Liver (tissue), 3 donors: Measurements from ENCODE around the gene ZNF543.

Source experiments
- GABPA ChIP-seq, 2 donors: IDR thresholded peaks in 1 of 2; conservative IDR thresholded peaks in 1 of 2; 2 replicates each; pipeline ENCODE4 v1.6.1; 2016; ENCODE audit warnings: antibody characterized with exemption in 2 of 2, mild to moderate bottlenecking in 1 of 2, moderate library complexity in 1 of 2
- HNF4G ChIP-seq: IDR thresholded peaks from 2 replicates; pipeline ENCODE4 v1.6.1; 2016; ENCODE audit warnings: antibody characterized with exemption
- RXRA ChIP-seq, 2 donors: IDR thresholded peaks; 2 replicates each; pipeline ENCODE4 v1.6.1; 2017 to 2018; ENCODE audit warnings: antibody characterized with exemption in 2 of 2, mild to moderate bottlenecking in 1 of 2
- SP1 ChIP-seq: IDR thresholded peaks from 2 replicates; pipeline ENCODE4 v1.6.1; 2018; ENCODE audit warnings: antibody characterized with exemption, mild to moderate bottlenecking
- TF ChIP-seq, protein P1 (sequence below): fragments of 150-350 bp; IDR thresholded peaks from 2 replicates; pipeline ENCODE4 v1.5.1; 2017; ENCODE audit warnings: improper control_type of control experiment, low read depth, low read length; ENCODE audit not compliant: missing input control
- TF ChIP-seq, protein P2 (sequence below): IDR thresholded peaks from 2 replicates; pipeline ENCODE4 v1.6.1; 2016; ENCODE audit warnings: antibody characterized with exemption
- donor health status: healthy.
- donor health status: healthy.

DNA sequence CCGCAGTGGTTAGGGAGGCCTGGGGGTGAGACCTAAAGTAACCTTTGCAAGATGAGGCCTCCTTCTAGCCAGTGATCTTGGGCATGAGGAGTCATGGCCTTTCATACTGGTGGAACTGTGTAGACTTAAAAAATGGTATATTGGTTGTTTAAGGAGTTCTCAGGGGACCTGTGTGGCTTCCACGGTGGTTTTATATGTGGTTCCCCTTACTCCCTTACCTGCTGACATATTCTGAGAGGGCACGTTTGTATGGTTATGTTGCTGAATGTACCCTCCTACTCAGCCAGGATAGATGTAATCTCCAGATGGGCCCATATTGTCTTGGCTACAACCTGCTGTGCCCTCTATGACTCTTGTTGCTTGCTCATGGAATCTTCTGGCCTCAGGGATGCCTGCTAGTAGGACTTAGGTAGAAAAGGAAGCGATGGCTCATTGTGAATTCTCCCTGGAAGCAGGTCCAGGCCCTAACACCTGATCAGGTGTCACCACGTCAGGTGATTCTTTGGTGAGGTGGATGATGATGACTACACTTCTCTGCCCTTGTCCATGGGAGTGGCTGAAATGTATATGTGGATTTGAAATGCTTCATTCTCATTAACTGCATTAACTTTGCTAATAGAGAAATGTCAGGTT lies 38.1 kb upstream of the ZNF543 start:
- TF ChIP-seq, protein P1, sequence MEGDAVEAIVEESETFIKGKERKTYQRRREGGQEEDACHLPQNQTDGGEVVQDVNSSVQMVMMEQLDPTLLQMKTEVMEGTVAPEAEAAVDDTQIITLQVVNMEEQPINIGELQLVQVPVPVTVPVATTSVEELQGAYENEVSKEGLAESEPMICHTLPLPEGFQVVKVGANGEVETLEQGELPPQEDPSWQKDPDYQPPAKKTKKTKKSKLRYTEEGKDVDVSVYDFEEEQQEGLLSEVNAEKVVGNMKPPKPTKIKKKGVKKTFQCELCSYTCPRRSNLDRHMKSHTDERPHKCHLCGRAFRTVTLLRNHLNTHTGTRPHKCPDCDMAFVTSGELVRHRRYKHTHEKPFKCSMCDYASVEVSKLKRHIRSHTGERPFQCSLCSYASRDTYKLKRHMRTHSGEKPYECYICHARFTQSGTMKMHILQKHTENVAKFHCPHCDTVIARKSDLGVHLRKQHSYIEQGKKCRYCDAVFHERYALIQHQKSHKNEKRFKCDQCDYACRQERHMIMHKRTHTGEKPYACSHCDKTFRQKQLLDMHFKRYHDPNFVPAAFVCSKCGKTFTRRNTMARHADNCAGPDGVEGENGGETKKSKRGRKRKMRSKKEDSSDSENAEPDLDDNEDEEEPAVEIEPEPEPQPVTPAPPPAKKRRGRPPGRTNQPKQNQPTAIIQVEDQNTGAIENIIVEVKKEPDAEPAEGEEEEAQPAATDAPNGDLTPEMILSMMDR: no peak
- TF ChIP-seq SP1: no peak
- TF ChIP-seq GABPA (IDR thresholded peaks at IDR 0.05 in 1 of 2, conservative IDR thresholded peaks at IDR 0.05 in 1 of 2): no peak
- TF ChIP-seq, protein P2, sequence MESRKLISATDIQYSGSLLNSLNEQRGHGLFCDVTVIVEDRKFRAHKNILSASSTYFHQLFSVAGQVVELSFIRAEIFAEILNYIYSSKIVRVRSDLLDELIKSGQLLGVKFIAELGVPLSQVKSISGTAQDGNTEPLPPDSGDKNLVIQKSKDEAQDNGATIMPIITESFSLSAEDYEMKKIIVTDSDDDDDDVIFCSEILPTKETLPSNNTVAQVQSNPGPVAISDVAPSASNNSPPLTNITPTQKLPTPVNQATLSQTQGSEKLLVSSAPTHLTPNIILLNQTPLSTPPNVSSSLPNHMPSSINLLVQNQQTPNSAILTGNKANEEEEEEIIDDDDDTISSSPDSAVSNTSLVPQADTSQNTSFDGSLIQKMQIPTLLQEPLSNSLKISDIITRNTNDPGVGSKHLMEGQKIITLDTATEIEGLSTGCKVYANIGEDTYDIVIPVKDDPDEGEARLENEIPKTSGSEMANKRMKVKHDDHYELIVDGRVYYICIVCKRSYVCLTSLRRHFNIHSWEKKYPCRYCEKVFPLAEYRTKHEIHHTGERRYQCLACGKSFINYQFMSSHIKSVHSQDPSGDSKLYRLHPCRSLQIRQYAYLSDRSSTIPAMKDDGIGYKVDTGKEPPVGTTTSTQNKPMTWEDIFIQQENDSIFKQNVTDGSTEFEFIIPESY: no peak
- TF ChIP-seq HNF4G: no peak
- no peak for TF ChIP-seq RXRA (IDR thresholded peaks at IDR 0.05)
